NCI-H748 (cell line): Measurements from ENCODE around the gene BTG1.
A peak's percentile ranks its signal among the peaks of the same experiment; 100 is the strongest.

Experiments used
- DNase-seq: peaks from one replicate; lab custom pipeline; 2025; ENCODE audit not compliant: unreplicated experiment; lab: John Stamatoyannopoulos, UW

BTG1 gene, protein sequence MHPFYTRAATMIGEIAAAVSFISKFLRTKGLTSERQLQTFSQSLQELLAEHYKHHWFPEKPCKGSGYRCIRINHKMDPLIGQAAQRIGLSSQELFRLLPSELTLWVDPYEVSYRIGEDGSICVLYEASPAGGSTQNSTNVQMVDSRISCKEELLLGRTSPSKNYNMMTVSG

DNA sequence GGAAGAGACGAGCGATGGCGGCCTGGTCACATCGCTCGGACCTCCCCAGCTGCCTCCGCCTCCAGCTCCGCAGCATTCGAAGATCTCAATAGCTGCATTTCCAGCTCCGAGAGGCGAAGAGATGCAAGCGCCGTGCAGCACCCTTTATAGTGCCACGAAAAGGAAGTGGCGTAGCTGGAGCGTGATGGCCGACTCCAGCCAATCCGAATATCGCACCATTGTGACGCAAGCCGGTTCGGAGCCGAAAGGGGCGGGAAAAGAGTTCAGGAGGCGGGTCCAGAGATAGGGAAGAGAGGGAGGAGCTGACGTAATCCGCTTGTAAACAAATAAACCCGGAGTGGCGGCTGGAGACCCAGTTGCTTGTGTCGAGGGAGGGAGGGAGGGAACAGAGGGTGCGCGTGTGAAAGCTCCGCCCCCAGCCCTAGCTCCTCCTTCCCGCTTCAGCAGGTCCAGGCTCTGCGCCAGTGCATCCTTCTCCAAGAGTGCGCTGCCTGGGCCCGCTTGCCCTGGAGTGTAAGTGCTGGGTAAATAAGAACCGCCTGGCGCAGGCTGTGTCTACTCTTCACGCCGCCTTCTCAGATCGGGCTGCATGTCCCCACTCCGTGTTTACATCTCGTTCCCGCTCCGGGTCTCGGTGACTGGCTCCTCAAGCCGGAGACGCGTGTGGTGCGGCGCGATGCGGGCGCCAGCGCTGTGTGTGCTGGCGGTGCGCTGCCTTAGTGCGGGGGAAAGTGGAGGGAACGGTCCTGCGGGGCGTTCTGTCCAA is at the start of gene BTG1:
BTG1 (minus strand) TSS at position 116 of the 766 bp plus-strand sequence. CDS start 311 bp downstream, outside the sequence.
- peak; percentile 100 for DNase-seq

DNA sequence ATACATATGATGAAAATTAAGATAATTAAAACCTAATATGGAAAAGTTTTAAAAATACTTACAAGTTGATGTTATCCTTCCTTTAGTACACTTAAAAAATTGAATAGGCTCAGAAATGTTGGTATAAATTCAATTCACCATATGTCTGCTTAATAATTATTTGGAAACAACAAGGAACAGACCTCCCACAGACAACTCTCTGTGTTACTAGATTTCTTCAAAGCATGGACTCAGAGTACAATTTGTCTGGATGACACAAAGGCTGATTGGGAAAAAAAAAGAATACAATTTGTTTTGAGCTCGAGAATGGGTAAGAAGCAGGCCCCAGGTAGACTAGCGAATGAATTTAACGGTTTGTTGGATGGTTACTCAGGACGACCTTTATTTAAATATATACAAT is 48.9 kb upstream of the BTG1 start:
- DNase-seq, result no peak

DNA sequence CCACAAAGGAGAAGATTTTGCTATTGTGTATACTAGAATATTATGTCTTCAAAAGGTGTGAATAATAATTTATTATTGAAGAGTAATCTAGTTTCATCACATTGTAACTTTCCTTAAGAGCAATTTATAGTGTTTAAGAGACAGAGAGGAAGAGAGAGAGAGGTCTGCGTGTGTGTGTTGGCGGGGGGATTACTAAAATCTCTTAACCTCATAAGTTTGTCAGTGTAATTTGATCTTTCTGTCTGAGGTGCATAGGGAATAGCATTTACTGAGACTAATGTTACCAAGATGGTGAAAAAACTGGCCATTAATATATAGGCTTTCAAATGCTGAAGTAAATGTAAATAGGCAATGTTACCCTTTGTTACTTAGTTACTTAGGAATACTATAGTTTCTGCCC is 48.2 kb upstream of the BTG1 start:
- DNase-seq, result no peak

DNA sequence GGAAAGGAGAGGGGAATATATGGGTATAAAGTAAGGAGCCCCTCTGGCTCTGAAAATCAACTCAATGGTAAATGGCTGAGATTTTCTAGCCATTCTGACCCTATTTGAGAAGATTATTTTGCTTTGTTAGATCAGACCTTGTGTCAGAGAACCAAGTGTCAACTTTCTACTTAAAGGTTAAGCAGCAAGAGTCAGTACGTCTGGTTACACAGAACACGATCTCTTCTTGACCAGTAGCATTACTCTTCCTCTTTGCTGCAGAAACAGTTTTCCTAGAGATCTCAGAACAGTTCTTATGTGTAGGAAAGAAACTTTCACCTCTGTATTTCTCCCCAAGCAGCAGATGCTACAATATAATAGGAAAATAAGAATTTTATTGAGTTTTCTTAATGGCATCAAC is 47.4 kb upstream of the BTG1 start:
- no peak for DNase-seq

DNA sequence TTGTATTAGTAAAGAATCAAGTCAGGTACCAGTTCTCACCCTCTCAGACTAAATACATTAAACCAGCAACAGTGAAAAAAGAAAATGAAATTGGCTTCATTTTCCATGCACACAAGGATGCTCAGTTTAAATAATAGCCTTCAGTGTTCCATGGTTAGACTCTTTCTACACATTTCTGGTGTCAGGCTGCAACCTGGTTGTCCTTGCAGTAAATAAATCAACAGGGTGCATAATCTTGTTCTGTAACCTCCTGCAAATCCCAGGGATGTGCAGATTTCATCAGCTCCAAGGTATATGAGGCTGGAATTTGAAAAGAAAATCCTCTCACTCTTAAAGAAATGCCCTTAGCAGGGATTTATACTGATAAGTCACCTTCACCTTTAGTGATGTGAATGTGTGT is 46.7 kb upstream of the BTG1 start:
- DNase-seq, result no peak

DNA sequence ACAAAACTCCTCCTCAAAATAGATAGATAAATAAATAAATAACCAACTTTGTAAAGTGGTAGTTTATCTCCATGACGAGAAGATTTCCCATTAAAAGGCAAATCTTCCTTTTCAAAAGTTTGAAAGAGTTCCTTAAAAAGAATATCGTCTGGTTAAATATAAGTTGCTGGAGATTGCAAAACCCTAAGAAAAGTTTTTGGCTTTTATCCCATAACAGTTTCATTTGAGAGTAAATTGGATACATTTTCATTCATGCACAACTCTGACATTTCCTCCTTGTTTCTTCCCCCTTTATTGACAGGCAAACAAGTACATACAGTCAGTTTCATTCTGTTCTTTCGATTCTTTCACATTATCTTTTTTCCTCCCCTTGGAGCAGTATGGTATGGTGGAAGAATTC is 45.4 kb upstream of the BTG1 start:
- no peak for DNase-seq

DNA sequence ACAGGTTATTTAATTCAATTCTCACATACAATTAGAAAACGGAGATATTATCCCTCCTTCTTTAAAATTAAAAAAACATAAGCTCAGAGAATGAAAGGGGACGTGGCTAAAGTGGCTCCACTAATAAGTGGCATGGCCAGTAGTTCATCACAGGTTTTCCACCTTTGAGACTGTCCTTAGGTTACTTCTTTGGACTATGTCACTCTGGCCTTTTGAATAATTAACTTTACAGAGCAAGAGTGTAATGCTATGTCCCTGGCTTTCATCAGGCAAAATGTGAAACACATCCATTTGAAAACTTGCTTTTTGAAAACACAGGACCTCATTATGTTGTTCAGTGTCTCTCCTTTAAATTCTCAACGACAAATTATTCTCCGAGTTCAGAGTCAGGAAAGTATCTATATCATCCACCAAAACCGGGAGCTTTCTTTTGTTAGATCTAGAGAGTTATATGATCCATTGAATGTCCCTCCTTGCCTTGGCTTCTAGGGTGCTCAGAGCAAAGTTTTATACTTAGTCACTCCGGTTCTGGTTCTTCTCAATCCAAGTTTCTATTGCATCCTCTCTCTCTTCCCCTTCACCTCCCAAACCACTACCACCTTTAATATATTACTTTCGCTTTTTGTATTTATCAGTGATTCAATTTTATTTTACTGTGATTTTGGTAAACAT is 43.0 kb upstream of the BTG1 start:
- DNase-seq, result no peak

DNA sequence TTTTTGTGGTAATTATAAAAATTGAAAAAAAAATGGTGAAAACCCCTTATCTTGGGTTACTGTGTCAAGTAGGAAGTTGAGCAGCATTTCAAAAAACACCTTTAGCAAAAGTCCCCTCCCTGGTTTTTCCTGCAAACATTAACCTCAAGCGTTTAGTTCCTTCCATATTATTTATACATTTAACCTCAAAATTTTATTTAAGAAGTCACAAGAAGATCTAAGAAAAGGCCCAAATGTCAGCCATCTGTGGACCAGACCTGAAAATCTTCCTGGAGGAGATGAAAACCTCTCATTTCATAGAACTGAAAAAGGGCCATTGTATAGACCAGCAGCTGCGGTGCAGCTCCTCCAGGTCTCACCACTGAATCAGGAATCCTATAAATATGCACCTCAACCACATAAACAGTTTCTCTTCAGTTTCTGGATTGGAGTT is 40.4 kb upstream of the BTG1 start:
- no peak for DNase-seq

DNA sequence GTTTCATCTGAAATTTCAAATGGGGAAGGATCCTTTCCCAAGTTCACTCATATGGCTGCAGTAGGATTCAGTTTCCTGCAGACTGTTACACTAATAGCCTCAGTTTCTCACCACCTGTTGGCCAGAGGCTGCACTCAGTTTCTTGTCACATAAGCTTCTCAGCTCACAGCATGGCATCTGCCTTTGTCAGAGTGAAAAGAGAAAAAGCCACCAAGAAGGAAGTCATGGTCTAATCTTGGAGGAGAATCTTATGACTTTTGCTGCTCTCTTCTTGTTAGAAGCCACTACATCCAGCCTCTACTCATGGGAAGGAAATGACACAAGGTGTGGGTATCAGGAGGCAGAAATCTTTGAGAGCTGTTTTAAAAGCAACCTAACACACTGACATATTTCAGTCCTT is 39.4 kb upstream of the BTG1 start:
- no peak for DNase-seq

DNA sequence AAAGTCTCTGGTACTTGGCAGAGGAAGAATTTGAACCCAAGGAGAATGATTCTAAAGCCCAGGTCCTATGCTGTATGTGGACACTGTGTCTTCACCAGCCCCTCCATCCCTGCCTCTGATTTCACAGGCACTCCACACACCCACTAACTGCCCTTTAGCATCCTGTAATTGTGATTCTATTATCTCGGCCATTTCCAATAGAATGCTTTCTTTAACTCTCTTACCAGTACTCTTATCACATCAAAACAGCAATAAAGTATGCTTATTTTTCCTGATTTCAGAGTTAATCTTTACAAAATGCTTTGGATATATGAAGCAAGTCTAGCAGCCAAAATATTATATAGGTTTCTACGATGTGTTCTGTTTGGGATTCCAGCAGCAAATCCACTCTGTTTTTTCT is 37.9 kb upstream of the BTG1 start:
- peak; percentile 14 for DNase-seq

DNA sequence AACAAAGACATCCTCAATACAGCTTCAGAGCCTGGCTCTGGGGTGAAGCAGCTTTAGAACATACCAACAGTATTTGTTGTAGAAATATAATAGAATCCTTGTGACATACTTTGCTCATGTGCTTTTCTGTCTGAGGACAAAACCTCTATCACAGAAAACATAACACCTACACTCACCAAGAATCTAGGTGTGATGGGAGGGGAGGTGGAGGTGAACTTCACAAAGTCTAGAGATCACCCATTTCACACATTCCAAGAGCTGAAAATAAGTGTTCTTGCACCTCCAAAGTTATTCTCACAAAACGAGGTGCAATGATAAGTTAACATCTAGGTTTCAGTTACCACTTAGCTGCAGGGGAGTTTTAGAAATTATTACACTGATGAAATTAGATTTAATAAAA is 32.7 kb upstream of the BTG1 start:
- DNase-seq, result no peak

DNA sequence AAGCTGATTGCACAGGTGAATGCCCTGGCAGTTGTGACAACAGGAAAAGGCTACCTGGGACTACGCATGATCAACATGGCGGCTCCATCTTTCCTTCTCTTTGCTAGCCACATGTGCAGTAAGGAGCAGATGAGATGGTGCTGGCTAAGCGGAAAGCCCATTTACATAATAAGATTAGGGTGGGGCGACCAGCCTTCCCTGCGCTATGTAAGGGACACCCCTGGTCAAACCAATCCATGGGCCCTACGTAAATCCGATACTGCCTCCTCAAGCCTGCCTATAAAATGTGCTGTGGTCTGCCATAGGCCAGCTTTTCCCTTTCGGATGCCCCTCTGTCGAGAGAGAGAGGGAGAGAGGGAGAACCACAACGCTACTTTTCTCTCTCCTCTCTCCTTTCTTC is 31.0 kb upstream of the BTG1 start:
- DNase-seq, result no peak

DNA sequence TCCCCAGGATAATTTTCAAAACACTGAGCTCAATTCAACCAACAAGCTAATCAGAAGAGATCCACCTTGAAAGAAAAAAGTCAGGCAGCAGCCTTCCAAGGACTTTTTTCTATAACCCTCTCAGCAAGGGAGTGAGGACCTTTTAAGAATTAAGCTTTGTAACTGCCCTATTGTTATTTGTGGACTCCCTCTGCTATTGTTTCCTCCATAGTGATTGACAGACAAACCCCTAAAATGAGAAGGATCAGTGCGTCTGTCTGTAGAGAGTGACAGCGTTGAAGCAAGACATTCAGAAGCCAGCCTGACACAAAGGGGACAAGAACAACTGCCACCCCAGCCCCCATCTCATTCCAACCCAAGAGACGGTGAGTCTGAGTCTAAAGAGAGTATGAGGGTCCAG is 30.3 kb upstream of the BTG1 start:
- DNase-seq, result no peak

DNA sequence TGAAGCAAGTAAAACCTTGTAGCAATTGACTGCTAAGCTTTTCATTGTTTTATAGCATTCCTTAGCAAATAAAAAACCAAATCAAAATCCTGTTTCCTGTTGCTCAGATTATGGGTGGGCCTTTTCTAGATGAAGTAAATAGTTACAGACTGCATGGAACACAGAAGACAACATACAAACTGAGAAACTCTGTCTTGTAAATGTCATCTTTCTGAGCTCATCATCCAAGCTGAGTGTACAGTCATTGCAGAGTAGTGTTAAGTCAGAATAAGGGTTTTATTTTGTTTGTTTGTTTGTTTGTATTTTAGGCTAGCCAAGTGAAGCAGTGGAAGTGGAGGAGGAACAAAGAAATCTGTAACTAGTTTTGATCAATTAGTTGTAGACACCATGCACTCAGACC is 24.4 kb upstream of the BTG1 start:
- no peak for DNase-seq

DNA sequence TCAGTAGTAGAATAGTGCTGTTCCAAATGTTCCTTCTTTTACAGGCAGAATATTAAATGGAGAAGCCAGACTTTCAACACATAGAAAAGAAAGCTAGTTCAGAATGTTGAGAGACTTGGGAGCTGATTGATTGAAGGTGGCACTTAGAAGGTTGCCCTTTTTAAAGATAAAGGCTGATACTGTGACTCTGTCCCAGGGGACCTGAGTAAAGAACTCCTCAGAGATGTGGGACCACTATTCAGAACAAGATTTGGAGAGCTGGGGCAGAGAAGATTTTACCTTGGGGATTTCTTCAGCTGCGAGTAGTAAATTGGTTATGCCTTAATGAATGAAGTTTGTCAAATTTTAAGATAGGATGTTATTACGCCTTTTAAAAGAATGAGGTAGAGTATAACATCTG is 21.4 kb upstream of the BTG1 start:
- no peak for DNase-seq

DNA sequence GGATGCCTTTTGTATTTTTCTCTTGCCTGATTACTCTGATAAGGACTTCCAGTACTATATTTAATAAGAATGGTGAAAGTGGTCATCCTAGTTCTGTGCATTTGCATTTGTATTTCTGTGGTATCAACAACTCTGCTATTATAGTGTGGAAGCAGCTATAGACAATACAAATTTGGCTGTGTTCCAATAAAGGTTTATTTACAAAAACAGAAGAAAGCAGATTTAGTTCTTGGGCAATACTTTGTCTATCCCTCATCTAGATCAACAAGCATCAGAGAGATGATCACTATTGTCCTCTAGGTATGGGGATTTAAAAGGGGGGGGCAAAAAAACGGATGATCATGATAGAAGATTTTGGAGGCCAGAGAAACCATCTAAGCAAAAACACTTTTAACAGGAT is 19.1 kb upstream of the BTG1 start:
- DNase-seq, result peak; percentile 11

DNA sequence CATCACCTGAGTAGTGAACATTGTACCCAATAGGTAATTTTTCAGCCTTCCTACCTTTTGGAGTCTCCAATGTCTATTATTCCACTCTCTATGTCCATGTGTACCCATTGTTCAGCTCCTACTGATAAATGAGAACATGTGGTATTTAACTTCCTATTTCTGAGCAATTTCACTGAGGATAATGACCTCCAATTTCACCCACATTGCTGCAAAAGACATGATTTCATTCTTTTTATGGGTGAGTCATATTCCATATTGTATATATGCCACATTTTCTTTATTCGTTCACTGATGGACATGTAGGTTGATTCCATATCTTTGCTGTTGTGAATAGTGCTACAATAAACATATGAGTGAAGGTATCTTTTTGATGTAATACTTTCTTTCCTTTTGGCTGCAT is 16.4 kb upstream of the BTG1 start:
- no peak for DNase-seq

DNA sequence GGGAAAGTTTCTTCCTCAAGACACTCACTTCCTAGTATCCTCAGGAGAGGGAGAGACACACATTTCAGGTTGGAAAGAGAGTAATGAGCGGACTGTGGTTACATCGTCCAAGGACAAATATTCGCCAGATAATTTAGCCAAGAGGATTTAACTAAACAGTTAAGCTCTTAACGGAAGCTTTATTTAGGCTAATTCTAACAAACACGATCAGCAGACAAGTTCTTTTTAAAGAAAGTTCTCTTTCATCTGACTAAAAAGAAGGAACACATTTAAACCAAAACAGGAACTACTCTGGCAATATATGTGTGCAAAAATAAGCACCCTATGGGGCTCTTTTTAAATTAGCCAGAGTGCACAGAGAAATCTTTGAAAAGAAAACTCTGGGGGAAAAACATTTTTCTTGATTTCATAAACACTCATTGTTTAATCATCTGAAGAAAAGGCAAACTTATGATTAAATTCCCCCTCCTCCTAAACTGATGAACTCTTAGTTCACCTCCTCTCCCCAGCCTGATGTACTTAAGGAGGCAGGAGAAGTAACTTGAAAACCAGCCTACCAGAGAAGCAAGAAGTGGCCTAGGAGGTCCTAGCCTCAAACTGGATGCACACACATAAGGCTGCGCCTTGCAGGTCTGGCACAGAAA is 13.3 kb upstream of the BTG1 start:
- no peak for DNase-seq

DNA sequence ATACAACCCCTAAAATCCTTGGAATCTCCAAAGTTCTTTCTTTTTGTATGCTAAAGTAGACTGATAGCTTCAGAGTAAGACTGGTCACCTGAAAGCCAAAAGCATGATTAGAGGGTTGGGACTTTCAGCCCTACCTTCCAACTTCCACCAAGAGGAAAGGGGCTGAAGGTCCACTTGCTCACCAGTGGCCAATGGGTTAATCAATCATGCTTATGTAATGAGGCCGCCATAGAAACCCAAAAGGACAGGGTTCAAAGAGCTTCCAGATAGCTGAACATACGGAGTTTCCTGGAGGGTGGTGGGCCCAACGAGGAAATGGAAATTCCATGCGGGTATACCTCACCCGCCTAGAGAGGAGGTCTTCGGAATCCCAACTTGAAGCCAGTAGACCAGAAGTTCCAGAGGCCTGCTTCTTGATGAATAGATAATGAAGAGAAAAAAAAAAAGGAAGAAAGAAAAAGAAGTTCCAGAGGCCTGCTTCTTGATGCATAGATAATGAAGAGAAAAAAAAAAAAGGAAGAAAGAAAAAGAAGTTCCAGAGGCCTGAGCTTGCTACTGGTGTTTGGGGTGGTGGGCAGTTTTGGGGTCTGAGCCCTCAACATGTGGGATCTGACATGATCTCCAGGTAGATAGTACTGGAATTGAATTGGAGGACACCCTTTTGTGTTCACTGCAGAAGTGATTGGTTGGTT is 11.2 kb upstream of the BTG1 start:
- DNase-seq, result no peak

DNA sequence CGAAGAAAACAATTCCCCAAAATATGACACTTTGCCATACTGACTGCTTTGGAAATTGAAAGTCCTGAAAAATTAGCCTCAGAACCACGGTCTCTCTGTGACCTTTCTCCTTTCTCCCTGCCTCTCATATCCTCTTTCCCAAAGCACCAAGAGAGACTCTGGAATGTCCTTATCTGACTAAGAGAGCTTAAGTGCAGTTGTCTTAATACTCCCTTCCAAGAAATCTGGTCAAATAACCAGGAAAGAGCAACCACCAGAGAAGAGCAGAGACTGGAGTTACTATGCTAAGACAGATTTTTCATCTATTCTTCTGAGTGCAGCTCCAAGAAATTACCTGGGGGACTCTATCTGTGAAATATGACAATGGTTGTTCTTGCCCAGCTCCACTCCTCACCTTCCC is 10.5 kb upstream of the BTG1 start:
- no peak for DNase-seq

DNA sequence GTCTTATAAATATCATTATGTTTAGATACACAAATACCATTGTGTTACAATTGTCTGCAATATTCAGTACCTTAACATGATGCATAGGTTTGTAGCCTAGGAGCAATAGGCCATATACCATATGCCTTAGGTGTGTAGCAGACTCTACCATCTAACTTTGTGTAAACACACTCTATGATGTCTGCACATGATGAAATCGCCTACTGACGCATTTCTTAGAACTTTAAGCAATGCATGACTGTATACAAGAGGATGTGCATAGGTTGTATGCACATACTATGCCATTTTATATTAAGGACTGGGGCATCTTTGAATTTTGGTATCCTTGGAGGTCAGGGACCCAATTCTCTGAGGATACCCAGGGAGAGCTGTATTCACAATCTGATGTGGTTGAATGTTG is 10.1 kb upstream of the BTG1 start:
- no peak for DNase-seq
